DMS53 treated with DMSO at 0.1 percent for 48 hours (cell line): ENCODE measurements around the gene TLCD3B.

Source experiments
- DNase-seq: peaks from one replicate; lab custom pipeline; 2025; ENCODE audit not compliant: unreplicated experiment; lab: John Stamatoyannopoulos, UW

TLCD3B gene

GRCh38 chr16:30005341-30006094 lies 25.6 kb downstream of the TLCD3B start:
- DNase-seq, result peak; percentile 63

- DNase-seq, result no peak
Observed at GRCh38 chr16:30004811-30005242, 26.2 kb downstream of the TLCD3B start.

- DNase-seq, result peak; percentile 80
Observed at GRCh38 chr16:30004424-30004776, 26.7 kb downstream of the TLCD3B start.

- DNase-seq, result no peak
Observed at GRCh38 chr16:30003670-30004423, 27.2 kb downstream of the TLCD3B start.

- no peak for DNase-seq
Observed at GRCh38 chr16:30002614-30003346, 28.3 kb downstream of the TLCD3B start.

GRCh38 chr16:30000735-30001631 lies 30.1 kb downstream of the TLCD3B start:
- DNase-seq, result no peak

GRCh38 chr16:29999605-30000004 lies 31.5 kb downstream of the TLCD3B start:
- no peak for DNase-seq

- no peak for DNase-seq
Observed at GRCh38 chr16:29996766-29997250, 34.3 kb downstream of the TLCD3B start.

- DNase-seq, result peak; percentile 86
Observed at GRCh38 chr16:29995911-29996765, 34.9 kb downstream of the TLCD3B start, which contains the start of gene INO80E. Gene INO80E (plus strand): TSS chr16:29996241. CDS start chr16:29996311, 70 bp downstream.

- DNase-seq, result peak; percentile 47
Observed at GRCh38 chr16:29995324-29995910, 35.7 kb downstream of the TLCD3B start, which contains the start of gene HIRIP3. Gene HIRIP3 (minus strand): TSS chr16:29995617. CDS start chr16:29995605, 12 bp downstream.

- DNase-seq, result no peak
Observed at GRCh38 chr16:29994600-29995323, 36.3 kb downstream of the TLCD3B start.

- DNase-seq, result no peak
Observed at GRCh38 chr16:29993903-29994599, 37.0 kb downstream of the TLCD3B start.

- no peak for DNase-seq
Observed at GRCh38 chr16:29993191-29993902, 37.7 kb downstream of the TLCD3B start.

- no peak for DNase-seq
Observed at GRCh38 chr16:29992344-29992967, 38.6 kb downstream of the TLCD3B start.

- DNase-seq, result no peak
Observed at GRCh38 chr16:29991571-29991904, 39.5 kb downstream of the TLCD3B start.

GRCh38 chr16:29990883-29991570 lies 40.0 kb downstream of the TLCD3B start:
- no peak for DNase-seq
